H9 (cell line): ENCODE measurements around the gene SLC35E3. TPM values are rescaled to one million over a fixed set of nuclear protein-coding genes. Genes with fewer than 3 reads are reported as not detected.

Source experiments
- DNase-seq: peaks from one replicate; pipeline ENCODE4 v3.0.0-alpha.2; 2017
- H2AFZ ChIP-seq: one replicate; pipeline ENCODE4 v1.6.1; 2013; ENCODE audit warnings: mild to moderate bottlenecking, low read length, control low read depth, moderate library complexity
- H2AK5ac ChIP-seq: 2 replicates; pipeline ENCODE4 v1.6.1; 2013; ENCODE audit warnings: low read length, control low read depth, mixed read lengths; ENCODE audit not compliant: insufficient read length
- H2BK120ac ChIP-seq: one replicate; pipeline ENCODE4 v1.6.1; 2013; ENCODE audit warnings: low read depth, mild to moderate bottlenecking, low read length, control low read depth, inconsistent platforms; ENCODE audit not compliant: poor library complexity, severe bottlenecking
- H2BK12ac ChIP-seq: 2 replicates; pipeline ENCODE4 v1.6.1; 2013; ENCODE audit warnings: low read length, control low read depth, mixed read lengths, low read depth; ENCODE audit not compliant: insufficient read length
- H2BK15ac ChIP-seq: 2 replicates; pipeline ENCODE4 v1.6.1; 2013; ENCODE audit warnings: low read depth, low read length, control low read depth
- H2BK20ac ChIP-seq: one replicate; pipeline ENCODE4 v1.6.1; 2013; ENCODE audit warnings: low read depth, mild to moderate bottlenecking, low read length, control low read depth, inconsistent platforms; ENCODE audit not compliant: poor library complexity, severe bottlenecking
- H2BK5ac ChIP-seq: 2 replicates; pipeline ENCODE4 v1.6.1; 2013; ENCODE audit warnings: low read length, control low read depth, mixed read lengths; ENCODE audit not compliant: insufficient read length
- H3K14ac ChIP-seq: 2 replicates; pipeline ENCODE4 v1.6.1; 2013; ENCODE audit warnings: low read length, control low read depth; ENCODE audit not compliant: insufficient read depth
- H3K18ac ChIP-seq: 2 replicates; pipeline ENCODE4 v1.6.1; 2013; ENCODE audit warnings: low read depth, mild to moderate bottlenecking, mixed read lengths, low read length, control low read depth; ENCODE audit not compliant: insufficient read length
- H3K23ac ChIP-seq: 2 replicates; pipeline ENCODE4 v1.6.1; 2013; ENCODE audit warnings: low read length, control low read depth, mixed read lengths, low read depth; ENCODE audit not compliant: insufficient read length
- H3K23me2 ChIP-seq: 2 replicates; pipeline ENCODE4 v1.6.1; 2013; ENCODE audit warnings: low read depth, mild to moderate bottlenecking, mixed read lengths, low read length, control low read depth; ENCODE audit not compliant: insufficient read length, poor library complexity, severe bottlenecking
- H3K27ac ChIP-seq: 2 replicates; pipeline ENCODE4 v1.5.1; 2013; ENCODE audit warnings: low read length, control low read depth, mixed read lengths, low read depth; ENCODE audit not compliant: insufficient read length
- H3K27me3 ChIP-seq: 2 replicates; pipeline ENCODE4 v1.6.1; 2013; ENCODE audit warnings: low read length, control low read depth, inconsistent platforms; ENCODE audit not compliant: insufficient read depth
- H3K4ac ChIP-seq: 2 replicates; pipeline ENCODE4 v1.6.1; 2013; ENCODE audit warnings: low read depth, mild to moderate bottlenecking, control low read depth, inconsistent platforms, low read length, moderate library complexity
- H3K4me1 ChIP-seq: 2 replicates; pipeline ENCODE4 v1.6.1; 2013; ENCODE audit warnings: low read length, control low read depth, inconsistent platforms; ENCODE audit not compliant: insufficient read depth
- H3K4me2 ChIP-seq: 2 replicates; pipeline ENCODE4 v1.6.1; 2013; ENCODE audit warnings: low read length, control low read depth, mixed read lengths; ENCODE audit not compliant: insufficient read length, insufficient read depth
- H3K56ac ChIP-seq: 2 replicates; pipeline ENCODE4 v1.6.1; 2013; ENCODE audit warnings: low read depth, mild to moderate bottlenecking, mixed read lengths, low read length, control low read depth; ENCODE audit not compliant: insufficient read length
- H3K79me1 ChIP-seq: 2 replicates; pipeline ENCODE4 v1.6.1; 2013; ENCODE audit warnings: low read depth, mild to moderate bottlenecking, moderate library complexity, low read length, control low read depth, inconsistent platforms; ENCODE audit not compliant: insufficient read depth, poor library complexity, severe bottlenecking
- H3K79me2 ChIP-seq: 2 replicates; pipeline ENCODE4 v1.6.1; 2013; ENCODE audit warnings: low read length, control low read depth, inconsistent platforms; ENCODE audit not compliant: insufficient read depth
- H3K9ac ChIP-seq: 2 replicates; pipeline ENCODE4 v1.6.1; 2013; ENCODE audit warnings: low read length, control low read depth, mixed read lengths; ENCODE audit not compliant: insufficient read length; ENCODE audit errors: extremely low read depth
- H3K9me3 ChIP-seq: one replicate; pipeline ENCODE4 v1.6.1; 2013; ENCODE audit warnings: low read depth, low read length, inconsistent platforms; ENCODE audit not compliant: control insufficient read depth
- H3T11ph ChIP-seq: one replicate; pipeline ENCODE4 v1.6.1; 2013; ENCODE audit warnings: mild to moderate bottlenecking, low read length, control low read depth, inconsistent platforms
- H4K20me1 ChIP-seq: one replicate; pipeline ENCODE4 v1.6.1; 2013; ENCODE audit not compliant: control insufficient read depth, insufficient read length, insufficient read depth
- H4K5ac ChIP-seq: 2 replicates; pipeline ENCODE4 v1.6.1; 2013; ENCODE audit warnings: low read depth, mild to moderate bottlenecking, mixed read lengths, low read length, control low read depth; ENCODE audit not compliant: insufficient read length
- H4K8ac ChIP-seq: replicated peaks from 2 replicates; pipeline ENCODE4 v1.6.1; 2013; ENCODE audit warnings: low read length, control low read depth, mixed read lengths, low read depth; ENCODE audit not compliant: insufficient read length
- H4K91ac ChIP-seq: 2 replicates; pipeline ENCODE4 v1.6.1; 2013; ENCODE audit warnings: low read depth, mild to moderate bottlenecking, moderate library complexity, mixed read lengths, low read length, control low read depth; ENCODE audit not compliant: insufficient read length
- H3K27ac Mint-ChIP-seq, 3 experiments: 2 replicates in 2 of 3; 3 replicates in 1 of 3; pipeline ENCODE4 v1.8.0; 2020 to 2021; ENCODE audit warnings: mixed read lengths in 3 of 3, mild to moderate bottlenecking in 1 of 3, moderate library complexity in 1 of 3
- H3K27me3 Mint-ChIP-seq: 2 replicates; pipeline ENCODE4 v1.8.0; 2021; ENCODE audit warnings: low read depth, mild to moderate bottlenecking, moderate library complexity, mixed read lengths
- H3K36me3 Mint-ChIP-seq, 3 experiments: 2 replicates in 2 of 3; 3 replicates in 1 of 3; pipeline ENCODE4 v1.8.0; 2020 to 2021; ENCODE audit warnings: low read depth in 3 of 3, mixed read lengths in 3 of 3; ENCODE audit not compliant: insufficient read depth in 1 of 3
- H3K4me1 Mint-ChIP-seq, 2 experiments: 2 replicates each; pipeline ENCODE4 v1.8.0; 2020; ENCODE audit warnings: mixed read lengths in 2 of 2
- H3K4me3 Mint-ChIP-seq, 2 experiments: 2 replicates in 1 of 2; 3 replicates in 1 of 2; pipeline ENCODE4 v1.8.0; 2020 to 2021; ENCODE audit warnings: mild to moderate bottlenecking in 2 of 2, mixed read lengths in 2 of 2, moderate library complexity in 1 of 2
- H3K9me3 Mint-ChIP-seq, 2 experiments: 2 replicates in 1 of 2; 3 replicates in 1 of 2; pipeline ENCODE4 v1.8.0; 2020; ENCODE audit warnings: mild to moderate bottlenecking in 2 of 2, mixed read lengths in 2 of 2, moderate library complexity in 1 of 2
- CTCF ChIP-seq: fragments of 200-600 bp; sonication (generic); conservative IDR thresholded peaks from 3 replicates; pipeline ENCODE4 v1.8.0; 2021; ENCODE audit warnings: antibody characterized with exemption, mild to moderate bottlenecking
- WGBS: extraction: QIAGEN DNeasy Blood & Tissue Kit; methylation state at CpG from one replicate; pipeline ENCODE4 v1.1.7; 2013; ENCODE audit warnings: missing lambda C conversion rate, low lambda C conversion rate, mixed read lengths; ENCODE audit not compliant: insufficient read length; ENCODE audit errors: extremely low coverage; 5-methylcytosine and 5-hydroxymethylcytosine counted together
- total RNA-seq: library from RNA; stranded (reverse); gene quantifications from 2 replicates; pipeline ENCODE4 v1.2.1, GENCODE V29; 2021

Gene SLC35E3
- total RNA-seq, 1 experiment from 2014 or later, result 17.9 TPM

GRCh38 chr12:68786929-68787328, 41.0 kb downstream of the SLC35E3 start:
- Mint-ChIP-seq H3K27ac (no peak overlapping the region; a peak in 1 of 7 replicates), H3K4me3 (no peak overlapping the region), H3K27me3 (no peaks in the 10 kb centered on the region; the same call in 1 of the 2 replicates), H3K36me3 (no peaks in the 10 kb centered on the region), H3K9me3 (no peaks in the 10 kb centered on the region), H3K4me1 (peaks cover 4 to 9% of the 10 kb centered on the region in 2 experiments; a peak in 3 of 4 replicates)
- Histone ChIP-seq H2BK12ac (no peak overlapping the region), H3K14ac (no peak overlapping the region), H2BK20ac (no peak overlapping the region), H3K56ac (no peak overlapping the region), H2BK5ac (no peak overlapping the region), H3K18ac (no peak overlapping the region), H4K20me1 (no peaks in the 10 kb centered on the region), H3K27me3 (no peaks in the 10 kb centered on the region), H3K79me2 (no peaks in the 10 kb centered on the region), H3K4ac (no peak overlapping the region), H4K91ac (no peak overlapping the region), H2BK15ac (no peak overlapping the region), H3K9me3 (no peaks in the 10 kb centered on the region), H2BK120ac (no peak overlapping the region), H3T11ph (no peak overlapping the region), H3K79me1 (no peaks in the 10 kb centered on the region), H3K9ac (no peak overlapping the region), H2AFZ (no peak overlapping the region), H4K8ac (no peak overlapping the region), H3K27ac (no peak overlapping the region), H3K4me1 (no peaks in the 10 kb centered on the region), H3K23ac (no peak overlapping the region), H4K5ac (no peak overlapping the region), H2AK5ac (no peak overlapping the region), H3K4me2 (no peak overlapping the region), H3K23me2 (no peaks in the 10 kb centered on the region)
- no CpG with 5 or more reads among the region's 2 CpGs for WGBS
- DNase-seq, result no peak
- peak; percentile 27; the same call in 1 of the 3 replicates for TF ChIP-seq CTCF
